Effector memory CD4-positive, alpha-beta T cell (primary cell): ENCODE measurements around the gene PDZRN3.

Experiments
- DNase-seq, 3 donors: peaks; one replicate each; pipeline ENCODE4 v3.0.0-alpha.2; 2020
- H3K27ac ChIP-seq: 2 replicates; pipeline ENCODE4 v1.7.0; 2013; ENCODE audit warnings: mild to moderate bottlenecking, low read length, moderate library complexity; ENCODE audit not compliant: insufficient read depth, poor library complexity, severe bottlenecking
- H3K27me3 ChIP-seq: replicated peaks from 2 replicates; pipeline ENCODE4 v1.7.0; 2013; ENCODE audit warnings: mild to moderate bottlenecking, low read length; ENCODE audit not compliant: insufficient read depth, control insufficient read depth, poor library complexity, severe bottlenecking
- H3K36me3 ChIP-seq: 2 replicates; pipeline ENCODE4 v1.7.0; 2013; ENCODE audit warnings: mild to moderate bottlenecking, low read length, moderate library complexity; ENCODE audit not compliant: control insufficient read depth, insufficient read depth
- H3K4me1 ChIP-seq: 2 replicates; pipeline ENCODE4 v1.7.0; 2013; ENCODE audit warnings: low read length, mild to moderate bottlenecking; ENCODE audit not compliant: control insufficient read depth, insufficient read depth, poor library complexity, severe bottlenecking
- H3K4me3 ChIP-seq: 2 replicates; pipeline ENCODE4 v1.7.0; 2013; ENCODE audit warnings: low read length, low read depth, mild to moderate bottlenecking; ENCODE audit not compliant: insufficient read depth, poor library complexity, severe bottlenecking
- H3K9me3 ChIP-seq: 2 replicates; pipeline ENCODE4 v1.7.0; 2013; ENCODE audit warnings: mild to moderate bottlenecking, low read length, moderate library complexity; ENCODE audit not compliant: control insufficient read depth

The PDZRN3 gene

GRCh38 chr3:73550032-73550431, 74.7 kb downstream of the PDZRN3 start:
- H3K4me1 ChIP-seq, result no peaks in the 10 kb centered on the region
- no peak overlapping the region for H3K27ac ChIP-seq
- no peaks in the 10 kb centered on the region for H3K27me3 ChIP-seq
- H3K36me3 ChIP-seq, result no peaks in the 10 kb centered on the region
- DNase-seq, result no peak
- no peak overlapping the region for H3K4me3 ChIP-seq
- H3K9me3 ChIP-seq, result no peaks in the 10 kb centered on the region

- Histone ChIP-seq H3K4me3 (no peak overlapping the region), H3K4me1 (no peaks in the 10 kb centered on the region), H3K9me3 (no peaks in the 10 kb centered on the region), H3K36me3 (no peaks in the 10 kb centered on the region), H3K27me3 (no peaks in the 10 kb centered on the region), H3K27ac (no peak overlapping the region)
- no peak for DNase-seq
These were observed 75.6 kb downstream of the PDZRN3 start for GRCh38 chr3:73549051-73549600.

DNA sequence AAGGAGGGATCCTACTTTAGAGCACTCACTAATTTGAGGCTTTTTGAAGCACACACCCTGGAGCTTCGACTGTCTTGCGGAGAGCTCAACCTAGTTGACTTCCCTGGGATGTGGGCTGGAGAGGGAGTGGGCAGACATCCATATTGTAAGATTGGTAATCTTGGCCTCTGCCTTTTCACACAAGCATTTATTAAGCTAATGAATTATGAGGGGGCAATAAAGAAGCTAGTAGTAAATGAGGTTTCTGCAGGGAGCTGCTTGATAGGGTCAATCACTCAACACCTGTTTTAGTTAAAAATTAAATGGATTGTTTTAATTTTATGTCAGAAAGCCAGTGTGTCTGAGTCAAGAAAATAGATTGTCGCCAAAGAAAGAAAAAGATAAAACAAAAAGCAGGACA, 76.3 kb downstream of the PDZRN3 start:
- Histone ChIP-seq H3K4me3 (no peak overlapping the region), H3K36me3 (no peaks in the 10 kb centered on the region), H3K27me3 (no peaks in the 10 kb centered on the region), H3K9me3 (no peaks in the 10 kb centered on the region), H3K27ac (no peak overlapping the region), H3K4me1 (no peaks in the 10 kb centered on the region)
- no peak for DNase-seq

DNA sequence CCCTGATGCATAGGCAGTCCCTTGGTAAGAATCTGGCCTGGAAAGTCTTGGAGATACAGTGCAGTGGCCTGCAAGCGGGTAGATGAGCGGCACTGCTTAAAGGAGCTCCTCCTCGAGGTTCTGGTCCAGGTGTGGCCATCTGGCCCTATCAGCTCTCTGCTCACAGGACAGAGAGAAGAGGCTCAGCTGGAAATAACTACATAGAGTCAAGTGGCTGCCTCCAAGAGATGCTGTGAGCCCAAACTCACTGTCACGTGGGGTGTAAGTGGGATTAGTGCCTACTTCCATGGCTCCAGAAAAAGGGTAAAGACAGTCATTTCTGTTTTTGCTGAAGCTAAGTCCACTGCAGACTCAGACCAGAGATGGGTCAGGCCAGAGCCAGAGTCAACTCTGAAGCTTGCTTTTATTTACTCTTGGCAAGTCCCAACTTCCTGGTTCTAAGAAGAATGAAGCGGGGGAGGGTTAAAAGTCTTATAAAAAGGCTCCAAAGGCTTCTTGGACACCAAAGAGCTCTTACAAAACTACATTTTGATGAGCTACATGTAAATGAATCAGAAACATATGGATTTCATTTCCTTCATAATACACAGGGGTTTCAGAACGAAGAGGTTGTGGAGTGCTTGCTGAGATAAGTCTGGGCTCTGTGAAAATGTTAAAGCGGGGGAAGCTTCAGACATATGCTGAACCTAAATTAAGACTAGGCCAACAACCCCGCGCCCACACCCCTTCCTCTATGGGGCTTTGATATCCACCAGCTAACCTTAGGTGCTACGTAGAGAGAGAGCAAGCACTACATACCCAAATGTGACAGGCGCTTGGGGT, 77.1 kb downstream of the PDZRN3 start:
- no peak overlapping the region for H3K27ac ChIP-seq
- no peaks in the 10 kb centered on the region for H3K9me3 ChIP-seq
- H3K4me3 ChIP-seq, result no peak overlapping the region
- H3K27me3 ChIP-seq, result no peaks in the 10 kb centered on the region
- H3K4me1 ChIP-seq, result no peaks in the 10 kb centered on the region
- DNase-seq, result no peak
- no peaks in the 10 kb centered on the region for H3K36me3 ChIP-seq

DNA sequence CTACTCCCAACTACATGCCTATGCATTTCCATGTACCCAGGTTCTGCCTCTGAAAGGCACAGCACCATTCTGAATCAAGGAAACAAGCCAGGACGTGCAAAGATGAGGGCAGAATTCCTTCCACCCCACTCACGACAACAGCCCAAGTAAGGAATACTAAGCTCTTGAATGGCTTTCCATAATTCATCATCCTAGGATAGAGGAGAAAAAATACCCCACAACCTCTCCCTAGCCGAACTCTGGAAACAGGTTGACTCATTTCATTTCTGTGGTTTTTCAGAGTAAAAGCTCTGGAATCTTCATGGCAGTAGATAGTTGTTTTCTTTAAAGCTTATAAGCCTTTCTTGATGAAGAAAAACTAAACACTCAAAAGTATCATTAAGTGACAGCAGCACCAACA, 77.8 kb downstream of the PDZRN3 start:
- Histone ChIP-seq H3K4me3 (no peak overlapping the region), H3K27ac (no peak overlapping the region), H3K36me3 (no peaks in the 10 kb centered on the region), H3K9me3 (no peaks in the 10 kb centered on the region), H3K27me3 (no peaks in the 10 kb centered on the region), H3K4me1 (no peaks in the 10 kb centered on the region)
- DNase-seq, result no peak

GRCh38 chr3:73543412-73543811, 81.3 kb downstream of the PDZRN3 start:
- no peaks in the 10 kb centered on the region for H3K27me3 ChIP-seq
- no peak overlapping the region for H3K4me3 ChIP-seq
- H3K27ac ChIP-seq, result no peak overlapping the region
- H3K4me1 ChIP-seq, result no peaks in the 10 kb centered on the region
- no peak for DNase-seq
- no peaks in the 10 kb centered on the region for H3K9me3 ChIP-seq
- H3K36me3 ChIP-seq, result no peaks in the 10 kb centered on the region

DNA sequence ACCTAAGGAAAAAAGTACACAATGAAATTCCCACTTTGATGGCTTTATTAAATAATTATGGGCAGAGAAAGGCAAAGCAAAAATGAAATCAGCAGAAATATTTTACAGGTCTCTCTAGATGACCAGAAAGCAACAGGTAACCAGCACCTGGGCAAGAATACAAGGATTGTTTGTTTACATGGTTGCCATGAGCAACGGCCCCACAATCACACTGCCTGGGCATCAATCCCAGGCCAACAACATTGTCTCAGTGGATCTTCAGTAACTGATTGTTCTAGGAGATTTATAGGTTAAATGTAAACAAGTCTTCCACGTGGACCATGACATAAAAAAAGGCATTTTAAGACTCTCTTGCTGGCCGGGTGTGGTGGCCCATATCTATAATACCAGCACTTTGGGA, 82.6 kb downstream of the PDZRN3 start:
- H3K9me3 ChIP-seq, result no peaks in the 10 kb centered on the region
- no peak overlapping the region for H3K27ac ChIP-seq
- no peaks in the 10 kb centered on the region for H3K4me1 ChIP-seq

GRCh38 chr3:73540969-73541740, 83.6 kb downstream of the PDZRN3 start:
- no peaks in the 10 kb centered on the region for H3K9me3 ChIP-seq
- H3K4me1 ChIP-seq, result no peaks in the 10 kb centered on the region
- H3K27ac ChIP-seq, result no peak overlapping the region
- no peaks in the 10 kb centered on the region for H3K27me3 ChIP-seq
- H3K36me3 ChIP-seq, result no peaks in the 10 kb centered on the region
- DNase-seq, result no peak
- H3K4me3 ChIP-seq, result no peak overlapping the region

More for the DNA sequence above, 82.6 kb downstream of the PDZRN3 start:
- Histone ChIP-seq H3K36me3 (no peaks in the 10 kb centered on the region), H3K4me3 (no peak overlapping the region), H3K27me3 (no peaks in the 10 kb centered on the region)
- no peak for DNase-seq

GRCh38 chr3:73538486-73538885, 86.3 kb downstream of the PDZRN3 start:
- no peak overlapping the region for H3K4me3 ChIP-seq
- no peak for DNase-seq
- H3K36me3 ChIP-seq, result no peaks in the 10 kb centered on the region
- no peak overlapping the region for H3K27ac ChIP-seq
- H3K4me1 ChIP-seq, result no peaks in the 10 kb centered on the region
- H3K9me3 ChIP-seq, result no peaks in the 10 kb centered on the region
- no peaks in the 10 kb centered on the region for H3K27me3 ChIP-seq

DNA sequence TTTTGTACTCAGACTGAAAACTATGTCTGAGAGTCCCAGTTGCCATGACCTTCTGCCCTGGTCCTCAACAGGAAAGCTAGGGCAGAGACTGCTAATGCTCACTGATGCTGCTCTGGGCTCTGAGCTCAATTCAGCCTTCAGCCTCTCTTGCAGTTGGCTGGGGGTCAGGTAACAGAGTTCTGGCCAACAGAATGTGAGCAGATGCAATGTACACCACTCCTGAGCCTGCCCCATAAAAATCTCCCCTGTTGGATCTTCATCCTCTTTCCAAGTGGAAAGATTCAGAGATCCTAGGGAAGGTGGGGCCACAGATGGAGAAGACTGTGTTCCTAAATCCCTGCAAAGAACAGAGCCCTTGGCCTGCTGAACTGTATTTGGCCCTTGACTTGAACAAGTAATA, 87.8 kb downstream of the PDZRN3 start:
- no peaks in the 10 kb centered on the region for H3K9me3 ChIP-seq
- no peak overlapping the region for H3K4me3 ChIP-seq
- H3K36me3 ChIP-seq, result no peaks in the 10 kb centered on the region
- H3K4me1 ChIP-seq, result no peaks in the 10 kb centered on the region
- no peak overlapping the region for H3K27ac ChIP-seq
- no peak for DNase-seq
- no peaks in the 10 kb centered on the region for H3K27me3 ChIP-seq
